Neural crest cell (in vitro differentiated cells): ENCODE measurements around the gene PGD. TPM values are rescaled to one million over a fixed set of nuclear protein-coding genes. Genes with fewer than 3 reads are reported as not detected.
A peak's percentile ranks its signal among the peaks of the same experiment; 100 is the strongest.

Experiments
- DNase-seq: peaks from one replicate; pipeline ENCODE4 v3.0.0; 2021; ENCODE audit warnings: low read depth, mixed read lengths, low spot score
- H3K27ac Mint-ChIP-seq: one replicate; pipeline ENCODE4 v1.8.0; 2021; ENCODE audit warnings: mild to moderate bottlenecking, mixed read lengths; ENCODE audit not compliant: unreplicated experiment
- H3K27me3 Mint-ChIP-seq: 2 replicates; pipeline ENCODE4 v1.8.0; 2021; ENCODE audit warnings: low read depth, mild to moderate bottlenecking, mixed read lengths
- H3K36me3 Mint-ChIP-seq: 2 replicates; pipeline ENCODE4 v1.8.0; 2021; ENCODE audit warnings: low read depth, mild to moderate bottlenecking, mixed read lengths
- H3K4me1 Mint-ChIP-seq: 2 replicates; pipeline ENCODE4 v1.8.0; 2021; ENCODE audit warnings: mixed read lengths
- H3K4me3 Mint-ChIP-seq: one replicate; pipeline ENCODE4 v1.8.0; 2021; ENCODE audit warnings: mild to moderate bottlenecking, mixed read lengths
- H3K9me3 Mint-ChIP-seq: 2 replicates; pipeline ENCODE4 v1.8.0; 2021; ENCODE audit warnings: mixed read lengths
- CTCF ChIP-seq: fragments of 200-600 bp; sonication (generic); conservative IDR thresholded peaks from 2 replicates; pipeline ENCODE4 v1.5.0; 2021; ENCODE audit warnings: antibody characterized with exemption, mild to moderate bottlenecking
- total RNA-seq: library from RNA; stranded (reverse); gene quantifications from 2 replicates; pipeline ENCODE4 v1.2.1, GENCODE V29; 2021

Gene PGD
- total RNA-seq, 1 donor from 2014 or later = 496 TPM

DNA sequence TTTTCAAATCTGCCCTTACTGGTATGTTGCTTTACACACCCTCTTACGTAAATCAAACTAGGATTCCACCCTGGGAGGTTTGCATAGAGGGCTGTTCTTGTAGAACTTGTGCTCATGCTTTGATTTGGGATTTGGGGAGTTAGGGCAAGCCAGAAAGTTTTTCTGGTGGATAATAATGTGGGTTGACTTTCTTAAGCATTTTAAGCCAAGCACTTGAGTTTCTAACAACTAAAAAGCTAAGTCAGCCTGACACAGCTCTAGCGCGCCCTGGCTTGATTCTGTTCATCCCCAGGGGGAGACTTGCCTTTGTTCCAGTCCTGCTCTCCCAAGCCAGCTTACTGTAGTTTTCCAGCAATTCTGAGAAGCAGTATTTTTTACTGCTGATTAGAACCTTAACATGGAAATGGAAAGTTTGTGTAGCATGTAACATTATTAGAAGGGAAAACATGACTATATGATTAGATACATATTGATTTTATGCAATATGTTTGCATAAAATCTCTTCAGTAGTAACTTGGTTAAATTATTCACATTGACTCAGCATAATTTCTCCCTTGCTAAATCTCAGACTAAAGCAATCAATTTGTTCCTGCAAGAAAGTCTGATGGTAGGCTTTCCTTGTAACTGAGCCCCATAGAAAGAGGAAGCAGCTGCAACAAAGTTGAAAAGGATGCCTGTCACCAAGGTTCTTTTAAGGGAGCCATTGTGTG is 11.0 kb upstream of the PGD start:
- peak overlapping the region; percentile 61 for H3K4me3 Mint-ChIP-seq
- no peak for TF ChIP-seq CTCF
- H3K27ac Mint-ChIP-seq = peak overlapping the region; percentile 63
- no peak for DNase-seq
- H3K27me3 Mint-ChIP-seq = no peaks in the 10 kb centered on the region
- no peaks in the 10 kb centered on the region for H3K9me3 Mint-ChIP-seq
- H3K4me1 Mint-ChIP-seq = peaks cover 37% of the 10 kb centered on the region
- peaks cover 25% of the 10 kb centered on the region for H3K36me3 Mint-ChIP-seq

DNA sequence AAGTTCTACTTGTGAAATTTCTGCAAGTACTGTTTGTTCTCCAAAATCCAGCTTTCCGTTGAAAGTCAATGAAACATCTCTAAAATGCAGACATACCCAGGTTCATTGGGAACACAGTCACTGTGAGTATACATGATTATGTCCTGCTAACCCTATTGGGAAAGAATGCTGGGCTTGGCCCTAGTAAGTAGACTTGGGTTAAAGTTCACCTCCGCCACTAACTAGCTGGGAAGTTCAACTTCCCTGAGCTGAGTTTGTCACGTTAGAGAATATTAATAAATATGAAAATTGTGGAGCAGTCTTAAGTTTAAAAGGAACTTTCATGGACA is 10.5 kb upstream of the PGD start:
- no peak for TF ChIP-seq CTCF
- no peak overlapping the region for H3K4me3 Mint-ChIP-seq
- H3K9me3 Mint-ChIP-seq = no peaks in the 10 kb centered on the region
- no peak overlapping the region for H3K27ac Mint-ChIP-seq
- DNase-seq = no peak
- H3K36me3 Mint-ChIP-seq = peaks cover 19% of the 10 kb centered on the region
- H3K4me1 Mint-ChIP-seq = peaks cover 32% of the 10 kb centered on the region
- no peaks in the 10 kb centered on the region for H3K27me3 Mint-ChIP-seq

- Mint-ChIP-seq H3K9me3 (peaks cover 3% of the 10 kb centered on the region), H3K27me3 (no peaks in the 10 kb centered on the region), H3K4me1 (peaks cover 28% of the 10 kb centered on the region), H3K36me3 (peaks cover 19% of the 10 kb centered on the region), H3K27ac (peak overlapping the region; percentile 93), H3K4me3 (peak overlapping the region; percentile 47)
- TF ChIP-seq CTCF = no peak
- no peak for DNase-seq
These were observed 9.4 kb upstream of the PGD start for GRCh38 chr1:10389271-10389973.

GRCh38 chr1:10396870-10397269 is 2.0 kb upstream of the PGD start:
- peaks cover 33% of the 10 kb centered on the region for H3K4me1 Mint-ChIP-seq
- H3K27me3 Mint-ChIP-seq = peaks cover 9% of the 10 kb centered on the region
- no peak overlapping the region for H3K27ac Mint-ChIP-seq
- H3K4me3 Mint-ChIP-seq = peak overlapping the region; percentile 85
- peaks cover 21% of the 10 kb centered on the region for H3K36me3 Mint-ChIP-seq
- DNase-seq = no peak
- peaks cover 3% of the 10 kb centered on the region for H3K9me3 Mint-ChIP-seq
- no peak for TF ChIP-seq CTCF

- DNase-seq = no peak
- Mint-ChIP-seq H3K27ac (peak overlapping the region; percentile 94), H3K4me3 (peak overlapping the region; percentile 97), H3K36me3 (peaks cover 28% of the 10 kb centered on the region), H3K4me1 (peaks cover 33% of the 10 kb centered on the region), H3K9me3 (peaks cover 3% of the 10 kb centered on the region), H3K27me3 (peaks cover 9% of the 10 kb centered on the region)
- no peak for TF ChIP-seq CTCF
These were observed 558 bp upstream of the PGD start for GRCh38 chr1:10398278-10398733.
